ENCODE results near the gene C1orf53.

The C1orf53 gene

DNA sequence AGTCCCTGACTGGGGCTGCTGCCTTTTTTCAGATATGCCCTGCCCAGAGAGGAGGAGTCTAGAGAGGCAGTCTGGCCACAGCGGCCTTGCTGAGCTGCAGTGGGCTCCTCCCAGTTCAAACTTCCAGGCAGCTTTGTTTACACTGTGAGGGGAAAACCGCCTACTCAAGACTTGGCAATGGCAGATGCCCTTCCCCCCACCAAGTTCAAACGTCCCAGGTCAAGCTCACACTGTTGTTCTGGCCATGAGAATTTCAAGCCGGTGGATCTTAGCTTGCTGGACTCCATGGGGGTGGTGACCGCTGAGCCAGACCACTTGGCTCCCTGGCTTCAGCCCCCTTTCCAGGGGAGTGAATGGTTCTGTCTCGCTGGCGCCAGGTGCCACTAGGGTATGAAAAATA is 18.3 kb upstream of the C1orf53 start:
- H2AFZ ChIP-seq (ENCODE audit: low read length): no peak overlapping the region
- H3K27me3 ChIP-seq (ENCODE audit: insufficient read depth, low read length): no peaks in the 10 kb centered on the region
- no peaks in the 10 kb centered on the region for H3K79me2 ChIP-seq (ENCODE audit: insufficient read depth, low read length)
- no peaks in the 10 kb centered on the region for H3K36me3 ChIP-seq (ENCODE audit: insufficient read depth, low read length)
- H3K4me3 ChIP-seq (ENCODE audit: low read depth, low read length, poor library complexity, severe bottlenecking): no peak overlapping the region
- H3K9ac ChIP-seq (ENCODE audit: low read length): no peak overlapping the region
- no peaks in the 10 kb centered on the region for H3K9me3 ChIP-seq (ENCODE audit: low read length)
- no peak overlapping the region for H3K27ac ChIP-seq (ENCODE audit: low read depth, low read length, poor library complexity, severe bottlenecking)
- H3K4me2 ChIP-seq (ENCODE audit: low read length): no peak overlapping the region
- TF ChIP-seq, protein P1, sequence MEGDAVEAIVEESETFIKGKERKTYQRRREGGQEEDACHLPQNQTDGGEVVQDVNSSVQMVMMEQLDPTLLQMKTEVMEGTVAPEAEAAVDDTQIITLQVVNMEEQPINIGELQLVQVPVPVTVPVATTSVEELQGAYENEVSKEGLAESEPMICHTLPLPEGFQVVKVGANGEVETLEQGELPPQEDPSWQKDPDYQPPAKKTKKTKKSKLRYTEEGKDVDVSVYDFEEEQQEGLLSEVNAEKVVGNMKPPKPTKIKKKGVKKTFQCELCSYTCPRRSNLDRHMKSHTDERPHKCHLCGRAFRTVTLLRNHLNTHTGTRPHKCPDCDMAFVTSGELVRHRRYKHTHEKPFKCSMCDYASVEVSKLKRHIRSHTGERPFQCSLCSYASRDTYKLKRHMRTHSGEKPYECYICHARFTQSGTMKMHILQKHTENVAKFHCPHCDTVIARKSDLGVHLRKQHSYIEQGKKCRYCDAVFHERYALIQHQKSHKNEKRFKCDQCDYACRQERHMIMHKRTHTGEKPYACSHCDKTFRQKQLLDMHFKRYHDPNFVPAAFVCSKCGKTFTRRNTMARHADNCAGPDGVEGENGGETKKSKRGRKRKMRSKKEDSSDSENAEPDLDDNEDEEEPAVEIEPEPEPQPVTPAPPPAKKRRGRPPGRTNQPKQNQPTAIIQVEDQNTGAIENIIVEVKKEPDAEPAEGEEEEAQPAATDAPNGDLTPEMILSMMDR (IDR thresholded peaks at IDR 0.05; ENCODE audit: low read length): no peak
- TF ChIP-seq EZH2 (IDR thresholded peaks at IDR 0.05; ENCODE audit: borderline replicate concordance, low read length): no peak
- no peaks in the 10 kb centered on the region for H3K4me1 ChIP-seq (ENCODE audit: insufficient read depth, low read length, severe bottlenecking)
- H3K9me2 ChIP-seq (ENCODE audit: low read depth, low read length): no peaks in the 10 kb centered on the region
- H3F3A ChIP-seq (ENCODE audit: insufficient read depth, low read length): no peaks in the 10 kb centered on the region
- no peaks in the 10 kb centered on the region for H4K20me1 ChIP-seq (ENCODE audit: insufficient read depth, low read length)

DNA sequence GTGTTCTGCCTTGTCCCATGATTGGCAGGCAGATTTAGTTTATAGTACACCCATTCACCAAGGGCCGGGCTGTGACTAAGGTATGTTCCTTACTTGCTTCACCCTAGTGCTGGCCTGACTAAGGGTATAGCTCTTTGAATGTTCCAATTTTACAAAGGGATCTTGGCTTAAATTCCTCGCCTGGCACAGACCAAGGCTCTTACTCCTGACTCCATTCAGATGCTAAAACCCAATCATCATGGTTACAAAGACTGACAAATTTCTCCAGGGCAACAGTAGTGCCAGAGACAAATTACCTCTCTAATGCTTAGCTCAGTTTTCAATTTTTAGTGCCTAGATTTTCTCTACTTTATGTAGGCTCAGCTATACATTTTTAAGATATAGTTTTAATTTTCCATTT is 11.5 kb upstream of the C1orf53 start:
- Histone ChIP-seq H3F3A (ENCODE audit: insufficient read depth, low read length) (no peaks in the 10 kb centered on the region), H3K36me3 (ENCODE audit: insufficient read depth, low read length) (no peaks in the 10 kb centered on the region), H3K4me3 (ENCODE audit: low read depth, low read length, poor library complexity, severe bottlenecking) (no peak overlapping the region), H3K27ac (ENCODE audit: low read depth, low read length, poor library complexity, severe bottlenecking) (no peak overlapping the region), H3K4me2 (ENCODE audit: low read length) (no peak overlapping the region), H3K79me2 (ENCODE audit: insufficient read depth, low read length) (no peaks in the 10 kb centered on the region), H4K20me1 (ENCODE audit: insufficient read depth, low read length) (no peaks in the 10 kb centered on the region), H3K27me3 (ENCODE audit: insufficient read depth, low read length) (no peaks in the 10 kb centered on the region), H3K9ac (ENCODE audit: low read length) (no peak overlapping the region), H3K9me3 (ENCODE audit: low read length) (no peaks in the 10 kb centered on the region), H3K9me2 (ENCODE audit: low read depth, low read length) (no peaks in the 10 kb centered on the region), H3K4me1 (ENCODE audit: insufficient read depth, low read length, severe bottlenecking) (no peaks in the 10 kb centered on the region), H2AFZ (ENCODE audit: low read length) (no peak overlapping the region)
- no peak for TF ChIP-seq EZH2 (IDR thresholded peaks at IDR 0.05; ENCODE audit: borderline replicate concordance, low read length)
- TF ChIP-seq, protein P1 (IDR thresholded peaks at IDR 0.05; ENCODE audit: low read length): no peak

DNA sequence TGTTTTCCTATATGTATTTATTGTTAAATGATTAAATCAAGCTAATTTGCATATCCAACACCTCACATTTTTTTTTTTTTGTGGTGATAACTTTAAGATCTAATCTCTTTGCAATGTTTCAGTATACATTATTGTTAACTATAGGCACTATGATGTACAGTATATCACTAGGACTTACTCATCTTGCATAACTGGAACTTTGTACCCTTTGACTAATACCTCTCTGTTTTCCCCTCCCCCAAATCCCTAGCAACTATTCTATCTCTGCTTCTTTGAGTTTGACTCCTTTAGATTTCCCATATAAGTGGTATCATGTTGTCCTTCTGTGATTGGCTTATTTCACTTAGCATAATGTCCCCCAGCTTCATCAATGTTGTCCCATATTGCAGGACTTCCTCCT is 9.7 kb upstream of the C1orf53 start:
- Histone ChIP-seq H3K27me3 (ENCODE audit: insufficient read depth, low read length) (no peaks in the 10 kb centered on the region), H2AFZ (ENCODE audit: low read length) (no peak overlapping the region), H3F3A (ENCODE audit: insufficient read depth, low read length) (no peaks in the 10 kb centered on the region), H3K27ac (ENCODE audit: low read depth, low read length, poor library complexity, severe bottlenecking) (no peak overlapping the region), H3K9ac (ENCODE audit: low read length) (no peak overlapping the region), H3K36me3 (ENCODE audit: insufficient read depth, low read length) (no peaks in the 10 kb centered on the region), H3K9me2 (ENCODE audit: low read depth, low read length) (no peaks in the 10 kb centered on the region), H3K79me2 (ENCODE audit: insufficient read depth, low read length) (no peaks in the 10 kb centered on the region), H3K9me3 (ENCODE audit: low read length) (no peaks in the 10 kb centered on the region), H3K4me1 (ENCODE audit: insufficient read depth, low read length, severe bottlenecking) (no peaks in the 10 kb centered on the region), H3K4me3 (ENCODE audit: low read depth, low read length, poor library complexity, severe bottlenecking) (no peak overlapping the region), H4K20me1 (ENCODE audit: insufficient read depth, low read length) (no peaks in the 10 kb centered on the region), H3K4me2 (ENCODE audit: low read length) (no peak overlapping the region)
- no peak for TF ChIP-seq EZH2 (IDR thresholded peaks at IDR 0.05; ENCODE audit: borderline replicate concordance, low read length)
- TF ChIP-seq, protein P1 (IDR thresholded peaks at IDR 0.05; ENCODE audit: low read length): no peak
